Right lobe of liver (tissue), 4 donors: Measurements from ENCODE around the gene CACNB1.

ENCODE experiments used
- CTCF ChIP-seq, 4 donors: fragments of 200-600 bp in 3 of 4; fragments of 450-650 bp in 1 of 4; IDR thresholded peaks; one replicate each; pipeline versions ENCODE4 v1.5.1 to v1.8.0; 2016 to 2022; ENCODE audit warnings: antibody characterized with exemption in 4 of 4, mild to moderate bottlenecking in 2 of 4
- POLR2A ChIP-seq: fragments of 450-650 bp; IDR thresholded peaks from one replicate; pipeline ENCODE4 v1.6.1; 2017; ENCODE audit warnings: antibody characterized with exemption, mild to moderate bottlenecking
- donor health status: DM: no; HTN: no; CAD: no.
- donor health status: DM: no; HTN: no; CAD: no.
- donor health status: DM: no; HTN: yes; CAD: no.

DNA sequence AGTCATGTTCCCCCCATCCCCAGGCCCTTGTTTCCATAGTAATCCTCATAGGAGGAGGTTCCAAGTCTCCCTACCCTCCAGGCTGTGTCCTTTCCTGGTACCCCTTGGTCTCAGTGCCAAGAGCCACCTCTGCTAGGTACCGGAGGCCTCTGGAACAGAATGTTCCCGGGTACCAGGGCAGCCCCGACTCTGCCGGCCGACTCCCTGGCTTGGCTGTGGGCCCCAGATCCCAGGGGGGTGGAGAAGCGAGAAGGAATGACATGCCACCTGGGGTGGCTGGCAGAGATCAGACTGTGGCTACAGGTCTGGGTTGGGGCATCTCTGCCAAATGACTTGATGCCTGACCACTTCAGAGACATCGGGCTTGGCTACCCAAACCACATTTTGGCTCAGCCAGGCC is 24.7 kb upstream of the CACNB1 start:
- TF ChIP-seq CTCF (IDR thresholded peaks at IDR 0.05) = no peak
- no peak for TF ChIP-seq POLR2A
